C4-2B (cell line): ENCODE data around the gene CLEC4A.
"Not testable (repeated sequence)": the region's sequence is repeated elsewhere in the genome, so short reads cannot be mapped to it uniquely, and the experiment has no call there.

Experiments
- CTCF ChIP-seq: fragments of 450-650 bp; conservative IDR thresholded peaks from 2 replicates; pipeline ENCODE4 v1.5.1; 2017; ENCODE audit warnings: mild to moderate bottlenecking
- ZFX ChIP-seq: fragments of 450-650 bp; IDR thresholded peaks from 2 replicates; pipeline ENCODE4 v1.6.1; 2017

DNA sequence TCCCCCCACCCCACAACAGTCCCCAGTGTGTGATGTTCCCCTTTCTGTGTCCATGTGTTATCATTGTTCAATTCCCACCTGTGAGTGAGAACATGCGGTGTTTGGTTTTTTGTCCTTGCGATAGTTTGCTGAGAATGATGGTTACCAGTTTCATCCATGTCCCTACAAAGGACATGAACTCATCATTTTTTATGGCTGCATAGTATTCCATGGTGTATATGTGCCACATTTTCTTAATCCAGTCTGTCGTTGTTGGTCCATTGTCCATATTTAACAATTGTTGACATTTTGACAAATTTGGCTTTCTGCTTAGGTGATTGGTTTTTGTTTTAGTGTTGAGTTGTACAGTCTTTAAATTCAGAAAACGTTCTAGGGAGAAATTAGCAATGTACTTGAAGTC is 10.3 kb upstream of the CLEC4A start:
- not testable (repeated sequence) for TF ChIP-seq CTCF, ZFX
